ENCODE results near the gene HMG20B.
"Not testable (repeated sequence)": the region's sequence is repeated elsewhere in the genome, so short reads cannot be mapped to it uniquely, and the experiment has no call there.

The HMG20B gene

DNA sequence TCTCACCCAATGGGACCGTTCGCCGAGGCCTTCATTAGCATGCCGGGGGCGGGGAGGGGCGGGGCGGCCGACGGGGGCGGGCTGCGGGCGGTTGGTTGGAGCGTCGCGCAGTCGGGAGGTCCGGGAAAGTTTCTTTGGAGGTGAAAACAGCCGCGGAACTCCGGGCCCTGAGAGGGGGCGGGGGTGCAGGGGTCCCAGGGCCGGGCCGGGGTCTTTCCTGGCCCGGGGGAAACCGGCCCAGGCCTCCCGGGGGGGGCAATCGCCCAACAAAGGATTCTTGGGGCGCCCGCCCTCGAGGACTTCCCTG, at the start of gene HMG20B:
TSS of gene HMG20B (plus strand) at position 90 of the 307 bp plus-strand sequence. CDS start 366 bp downstream, outside the sequence.
- in situ Hi-C loops (cut with HindIII; ENCODE audit: low sequenced_read_pairs): no loop called here

DNA sequence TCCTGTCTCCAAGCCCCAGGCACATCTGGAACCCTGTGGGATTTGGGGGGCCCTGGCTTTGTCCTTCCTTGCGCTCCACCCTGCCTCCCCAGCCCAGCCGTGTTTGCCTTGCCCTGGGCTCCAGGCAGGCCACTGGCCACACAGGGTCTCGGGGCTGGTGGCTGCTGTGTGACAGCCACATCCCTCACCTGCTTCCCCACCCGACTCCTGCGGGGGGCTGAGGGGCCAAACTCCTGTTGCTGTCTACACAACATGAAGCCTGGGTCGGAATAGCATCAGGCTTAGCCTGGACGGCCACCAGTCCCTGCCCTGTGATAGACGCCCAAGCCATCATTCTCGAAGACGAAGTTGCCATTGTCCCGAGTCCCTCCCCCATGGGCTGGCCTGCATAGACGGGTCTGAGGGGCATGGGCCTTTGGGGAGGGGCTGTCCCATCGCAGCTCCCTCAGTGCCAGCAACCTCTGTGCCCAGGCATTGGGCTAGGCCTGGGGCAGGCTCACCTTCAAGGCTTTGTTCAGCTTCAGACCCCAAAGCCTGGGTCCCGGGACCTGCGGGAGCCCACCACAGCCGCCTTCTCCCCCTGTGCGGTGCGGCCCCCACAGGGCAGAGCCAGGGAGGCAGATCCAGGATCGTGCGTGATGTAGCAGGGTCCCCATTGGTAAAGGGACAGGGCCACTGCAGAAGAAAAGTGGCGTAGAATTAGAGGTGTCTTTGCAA, 49.2 kb upstream of the HMG20B start:
- in situ Hi-C loops (cut with HindIII; ENCODE audit: low sequenced_read_pairs): no loop called here

DNA sequence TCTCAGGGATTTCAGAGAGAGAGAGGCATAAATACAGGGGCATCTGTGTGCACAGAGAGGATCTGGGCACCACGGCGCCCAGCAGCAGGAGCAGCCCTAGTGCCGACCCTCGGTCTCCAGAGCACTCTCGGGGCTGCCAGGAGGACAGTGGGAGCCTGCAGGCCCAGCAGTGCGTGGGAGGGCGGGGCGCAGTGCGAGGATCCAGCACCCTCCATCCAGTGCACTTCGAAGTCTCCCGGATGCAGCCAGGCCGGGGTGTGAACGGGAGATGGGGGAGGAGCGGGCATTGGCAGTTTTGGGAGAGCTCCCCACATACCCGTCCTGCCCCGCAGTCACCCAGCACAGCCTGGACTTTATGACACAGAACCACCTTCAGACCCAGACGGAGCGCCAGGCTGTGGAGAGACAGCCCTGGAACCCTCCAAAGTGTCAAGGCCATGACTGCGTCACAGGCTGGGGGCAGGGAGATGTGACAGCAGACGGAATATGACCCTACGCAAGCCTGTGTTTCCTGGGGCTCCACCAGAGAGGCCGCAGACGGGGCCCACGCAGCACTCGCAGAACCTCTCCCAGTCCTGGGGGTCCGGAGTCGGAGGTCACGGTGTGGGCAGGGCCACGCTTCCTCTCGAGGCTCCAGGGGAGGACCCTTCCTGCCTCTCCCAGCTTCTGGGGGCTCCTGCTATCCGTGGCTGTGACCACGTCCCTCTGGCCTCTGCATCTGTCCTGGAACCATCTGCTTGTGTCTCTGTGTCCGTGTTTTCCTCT, 48.5 kb upstream of the HMG20B start:
- in situ Hi-C loops (cut with HindIII; ENCODE audit: low sequenced_read_pairs): no loop called here

DNA sequence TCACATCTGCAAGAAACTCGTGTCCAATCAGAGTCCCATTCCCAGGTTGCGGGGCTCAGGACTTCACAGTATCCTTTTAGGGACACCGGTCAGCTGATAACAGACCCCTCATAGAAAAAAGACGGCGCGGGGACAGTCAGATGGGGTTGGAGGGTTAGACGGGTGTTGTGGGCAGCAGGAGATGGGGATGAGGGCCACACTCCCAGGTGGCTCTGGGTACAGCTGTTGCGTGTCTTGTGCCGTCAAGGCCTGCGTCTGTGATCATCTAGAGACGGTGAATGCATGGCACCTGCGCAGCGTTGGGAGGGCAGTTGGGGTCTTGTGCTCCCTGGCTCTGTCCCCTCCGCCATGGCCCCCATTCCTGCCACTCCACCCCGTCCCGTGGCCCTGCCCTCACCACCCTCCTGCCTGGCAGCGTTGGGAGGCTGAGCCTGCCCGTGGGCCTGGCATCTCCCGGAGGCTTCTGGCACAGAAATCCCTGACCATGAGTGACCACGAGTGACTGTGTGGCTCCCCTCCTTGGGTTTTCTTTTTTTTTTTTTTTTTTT, 47.8 kb upstream of the HMG20B start:
- in situ Hi-C loops (cut with HindIII; ENCODE audit: low sequenced_read_pairs): no loop called here

DNA sequence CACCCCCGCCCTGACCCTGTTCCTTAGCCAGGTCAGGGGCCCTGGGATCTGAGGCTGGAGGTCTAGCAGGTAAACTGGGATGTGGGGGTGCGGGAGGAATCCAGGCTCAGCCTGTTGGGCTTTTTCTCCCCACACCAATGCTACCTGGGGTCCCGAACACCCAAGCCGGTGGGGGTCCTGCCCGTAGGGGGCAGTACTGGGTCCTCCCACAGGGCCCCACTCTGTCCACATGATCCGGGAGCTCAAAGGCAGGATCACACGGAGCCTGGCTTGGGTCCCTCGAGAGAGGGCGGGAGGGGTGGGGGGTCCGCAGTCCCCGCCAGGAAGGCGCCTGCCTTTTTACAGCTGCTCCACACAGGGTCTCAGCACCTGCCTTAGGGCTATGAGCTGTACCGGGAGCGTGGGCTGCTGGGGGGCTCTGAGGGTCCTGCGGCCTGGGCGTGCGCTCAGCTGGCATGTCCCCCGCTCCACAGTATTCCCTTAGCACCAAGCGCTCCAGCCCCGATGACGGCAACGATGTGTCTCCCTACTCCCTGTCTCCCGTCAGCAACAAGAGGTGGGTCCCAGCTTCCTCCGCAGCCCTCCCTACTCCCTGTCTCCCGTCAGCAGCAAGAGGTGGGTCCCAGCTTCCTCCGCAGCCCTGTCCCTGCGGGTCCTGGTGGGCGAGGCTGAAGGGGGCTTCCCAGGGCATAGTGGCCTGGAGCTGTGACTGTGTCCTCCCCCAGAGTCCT, 46.1 kb upstream of the HMG20B start:
- in situ Hi-C loops (cut with HindIII; ENCODE audit: low sequenced_read_pairs): no loop called here

DNA sequence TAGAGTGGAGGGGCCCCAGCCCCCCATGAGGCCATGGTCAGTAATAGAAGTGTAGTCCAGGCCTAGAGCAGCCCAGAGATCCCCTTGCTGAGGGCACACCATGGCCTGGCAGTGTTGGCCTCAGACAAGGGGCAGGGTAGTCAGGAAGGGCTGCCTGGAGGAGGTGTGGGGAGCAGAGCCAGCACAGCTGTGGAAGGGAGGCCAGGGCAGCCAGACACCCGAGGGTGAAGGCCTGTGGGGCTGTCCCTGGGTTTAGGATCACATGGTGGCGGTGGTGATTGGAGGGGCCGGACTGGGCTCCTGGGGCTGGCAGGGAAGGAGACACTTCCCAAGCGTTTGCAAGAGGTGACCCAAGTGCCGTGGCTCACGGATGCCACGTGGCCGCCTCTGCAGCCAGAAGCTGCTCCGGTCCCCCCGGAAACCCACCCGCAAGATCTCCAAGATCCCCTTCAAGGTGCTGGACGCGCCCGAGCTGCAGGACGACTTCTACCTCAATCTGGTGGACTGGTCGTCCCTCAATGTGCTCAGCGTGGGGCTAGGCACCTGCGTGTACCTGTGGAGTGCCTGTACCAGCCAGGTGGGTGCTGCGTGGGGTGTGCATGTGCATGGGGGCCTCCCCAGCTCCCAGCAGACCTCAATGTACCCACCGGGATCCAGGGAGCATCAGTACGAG, 45.4 kb upstream of the HMG20B start:
- in situ Hi-C loops (cut with HindIII; ENCODE audit: low sequenced_read_pairs): no loop called here

DNA sequence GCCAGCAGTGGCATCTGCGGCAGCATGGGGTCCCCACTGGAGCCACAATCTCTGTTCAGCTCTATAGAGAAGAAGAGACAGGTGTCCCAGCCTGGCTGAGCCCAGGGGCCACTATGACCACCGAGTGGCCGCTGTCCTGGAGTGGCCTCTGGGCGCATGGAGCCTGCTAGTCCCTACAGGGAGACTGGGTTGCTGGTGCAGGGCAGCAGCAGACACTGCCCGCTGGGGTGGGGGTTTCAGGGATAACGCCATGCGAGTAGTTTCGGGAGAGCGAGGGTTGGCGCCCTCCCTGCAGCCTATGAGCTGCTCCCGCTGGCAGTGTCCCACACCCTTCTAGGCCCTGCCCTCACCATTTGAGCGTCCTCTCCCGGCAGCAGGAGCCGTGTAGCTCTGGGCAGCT, 44.7 kb upstream of the HMG20B start:
- in situ Hi-C loops (cut with HindIII; ENCODE audit: low sequenced_read_pairs): no loop called here

DNA sequence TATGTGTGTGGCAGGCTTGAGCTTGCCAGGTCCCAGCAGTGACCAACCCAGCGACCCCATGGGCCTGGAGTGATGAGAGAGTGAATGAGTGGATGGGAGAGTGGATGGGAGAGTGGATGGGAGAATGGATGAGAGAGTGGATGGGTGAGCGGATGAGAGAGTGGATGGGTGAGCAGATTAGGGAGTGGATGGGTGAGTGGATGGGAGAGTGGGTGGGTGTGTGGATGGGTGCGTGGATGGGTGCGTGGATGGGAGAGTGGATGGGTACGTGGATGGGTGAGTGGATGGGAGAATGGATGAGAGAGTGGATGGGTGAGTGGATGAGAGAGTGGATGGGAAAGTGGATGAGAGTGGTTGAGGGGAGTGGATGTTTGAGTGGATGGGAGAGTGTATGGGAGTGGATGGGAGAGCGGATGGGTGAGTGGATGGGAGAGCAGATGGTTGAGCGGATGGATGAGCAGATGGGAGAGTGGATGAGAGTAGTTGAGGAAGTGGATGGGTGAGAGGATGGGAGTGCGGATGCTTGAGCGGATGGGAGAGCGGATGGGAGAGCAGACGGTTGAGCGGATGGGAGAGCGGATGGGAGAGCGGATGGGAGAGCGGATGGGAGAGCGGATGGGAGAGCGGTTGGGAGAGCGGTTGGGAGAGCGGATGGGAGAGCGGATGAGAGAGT, 44.1 kb upstream of the HMG20B start:
- in situ Hi-C loops (cut with HindIII; ENCODE audit: low sequenced_read_pairs): no loop called here

DNA sequence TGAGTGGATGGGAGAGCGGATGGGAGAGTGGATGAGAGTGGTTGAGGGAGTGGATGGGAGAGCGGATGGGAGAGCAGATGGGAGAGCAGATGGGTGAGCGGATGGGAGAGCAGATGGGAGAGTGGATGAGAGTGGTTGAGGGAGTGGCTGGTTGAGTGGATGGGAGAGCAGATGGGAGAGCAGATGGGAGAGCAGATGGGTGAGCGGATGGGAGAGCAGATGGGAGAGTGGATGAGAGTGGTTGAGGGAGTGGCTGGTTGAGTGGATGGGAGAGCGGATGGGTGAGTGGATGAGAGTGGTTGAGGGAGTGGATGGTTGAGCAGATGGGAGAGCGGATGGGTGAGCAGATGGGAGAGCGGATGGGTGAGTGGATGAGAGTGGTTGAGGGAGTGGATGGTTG, 43.4 kb upstream of the HMG20B start:
- in situ Hi-C loops (cut with HindIII; ENCODE audit: low sequenced_read_pairs): not testable (repeated sequence)

DNA sequence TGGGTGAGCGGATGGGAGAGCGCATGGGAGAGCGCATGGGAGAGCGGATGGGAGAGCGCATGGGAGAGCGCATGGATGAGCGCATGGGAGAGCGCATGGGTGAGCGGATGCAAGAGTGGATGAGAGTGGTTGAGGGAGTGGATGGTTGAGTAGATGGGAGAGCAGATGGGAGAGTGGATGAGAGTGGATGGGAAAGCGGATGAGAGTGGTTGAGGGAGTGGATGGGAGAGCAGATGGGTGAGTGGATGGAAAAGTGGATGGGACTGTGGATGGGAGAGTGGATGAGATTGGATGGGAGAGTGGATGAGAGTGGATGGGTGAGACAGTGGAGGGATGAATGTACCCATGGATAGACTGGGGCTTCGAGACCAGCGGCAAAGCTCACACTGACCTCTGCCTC, 42.4 kb upstream of the HMG20B start:
- in situ Hi-C loops (cut with HindIII; ENCODE audit: low sequenced_read_pairs): no loop called here

DNA sequence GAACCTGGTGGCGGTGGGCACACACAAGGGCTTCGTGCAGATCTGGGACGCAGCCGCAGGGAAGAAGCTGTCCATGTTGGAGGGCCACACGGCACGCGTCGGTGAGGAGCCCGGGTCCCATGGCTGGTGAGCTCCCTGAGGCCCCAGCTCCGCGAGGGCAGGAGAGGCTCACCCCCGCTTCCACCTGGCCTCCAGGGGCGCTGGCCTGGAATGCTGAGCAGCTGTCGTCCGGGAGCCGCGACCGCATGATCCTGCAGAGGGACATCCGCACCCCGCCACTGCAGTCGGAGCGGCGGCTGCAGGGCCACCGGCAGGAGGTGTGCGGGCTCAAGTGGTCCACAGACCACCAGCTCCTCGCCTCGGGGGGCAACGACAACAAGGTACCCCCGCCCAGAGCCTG, 41.0 kb upstream of the HMG20B start:
- in situ Hi-C loops (cut with HindIII; ENCODE audit: low sequenced_read_pairs): no loop called here

DNA sequence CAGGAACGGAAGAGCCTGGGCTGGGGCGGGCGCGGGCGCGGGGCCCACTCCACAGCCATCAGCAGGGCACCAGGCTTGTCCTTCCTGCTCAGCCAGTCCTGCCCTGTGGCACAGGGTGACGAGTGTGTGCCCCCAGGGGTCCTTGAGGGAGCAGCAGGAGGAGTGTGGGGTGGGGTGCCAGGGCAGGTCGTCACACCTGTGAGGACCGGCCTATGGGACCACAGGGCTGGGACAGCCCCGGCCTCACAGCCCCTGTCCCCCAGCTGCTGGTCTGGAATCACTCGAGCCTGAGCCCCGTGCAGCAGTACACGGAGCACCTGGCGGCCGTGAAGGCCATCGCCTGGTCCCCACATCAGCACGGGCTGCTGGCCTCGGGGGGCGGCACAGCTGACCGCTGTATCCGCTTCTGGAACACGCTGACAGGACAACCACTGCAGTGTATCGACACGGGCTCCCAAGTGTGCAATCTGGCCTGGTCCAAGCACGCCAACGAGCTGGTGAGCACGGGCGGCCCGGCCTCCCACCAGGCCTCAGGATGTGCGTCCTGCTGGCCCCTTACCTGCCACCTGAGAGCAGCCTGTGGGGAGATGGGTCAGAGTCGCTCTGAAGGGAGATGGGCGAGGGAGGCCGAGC, 40.5 kb upstream of the HMG20B start:
- in situ Hi-C loops (cut with HindIII; ENCODE audit: low sequenced_read_pairs): no loop called here

DNA sequence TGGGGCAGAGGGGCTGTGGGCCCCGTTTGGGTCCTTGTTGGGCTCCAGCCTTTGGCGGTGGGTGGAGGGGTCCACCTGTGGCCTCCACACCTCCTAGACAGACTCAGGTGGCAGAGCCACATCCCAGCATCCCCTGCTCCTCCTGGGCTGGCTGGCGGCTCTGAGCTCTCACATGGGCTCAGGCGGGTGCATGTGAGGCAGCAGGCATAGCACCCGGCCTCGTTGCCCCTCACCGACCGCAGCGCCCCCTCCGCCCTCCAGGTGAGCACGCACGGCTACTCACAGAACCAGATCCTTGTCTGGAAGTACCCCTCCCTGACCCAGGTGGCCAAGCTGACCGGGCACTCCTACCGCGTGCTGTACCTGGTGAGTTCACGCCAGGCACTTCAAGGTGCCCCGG, 39.7 kb upstream of the HMG20B start:
- in situ Hi-C loops (cut with HindIII; ENCODE audit: low sequenced_read_pairs): no loop called here

DNA sequence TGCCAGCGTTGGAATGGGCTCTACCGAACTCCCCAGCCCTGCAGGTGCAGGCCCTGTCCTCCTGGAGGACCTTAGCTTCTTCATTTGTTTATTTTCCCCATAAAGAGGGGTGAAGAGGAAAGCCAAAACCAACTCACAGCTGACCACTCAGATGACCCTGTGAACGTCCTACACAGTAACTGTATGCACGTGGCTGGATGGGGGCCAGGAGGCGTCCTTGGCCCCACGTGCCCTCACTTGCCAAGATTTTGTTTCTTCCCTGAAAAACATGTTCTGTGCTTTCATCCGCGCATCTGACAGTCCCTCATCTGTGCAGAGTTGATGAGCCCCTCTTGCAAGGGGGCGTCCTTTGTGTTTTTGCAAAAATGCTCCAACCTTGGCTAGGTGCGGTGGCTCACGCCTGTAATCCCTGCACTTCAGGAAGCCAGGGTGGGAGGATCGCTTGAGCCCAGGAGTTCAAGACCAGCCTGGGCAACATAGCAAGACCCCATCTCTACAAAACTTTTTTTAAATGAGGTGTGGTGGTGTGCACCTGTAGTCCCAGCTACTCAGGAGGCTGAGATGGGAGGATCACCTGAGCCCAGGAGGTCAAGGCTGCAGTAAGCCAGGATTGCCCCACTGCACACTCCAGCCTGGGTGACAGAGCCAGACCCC, 39.1 kb upstream of the HMG20B start:
- in situ Hi-C loops (cut with HindIII; ENCODE audit: low sequenced_read_pairs): no loop called here

DNA sequence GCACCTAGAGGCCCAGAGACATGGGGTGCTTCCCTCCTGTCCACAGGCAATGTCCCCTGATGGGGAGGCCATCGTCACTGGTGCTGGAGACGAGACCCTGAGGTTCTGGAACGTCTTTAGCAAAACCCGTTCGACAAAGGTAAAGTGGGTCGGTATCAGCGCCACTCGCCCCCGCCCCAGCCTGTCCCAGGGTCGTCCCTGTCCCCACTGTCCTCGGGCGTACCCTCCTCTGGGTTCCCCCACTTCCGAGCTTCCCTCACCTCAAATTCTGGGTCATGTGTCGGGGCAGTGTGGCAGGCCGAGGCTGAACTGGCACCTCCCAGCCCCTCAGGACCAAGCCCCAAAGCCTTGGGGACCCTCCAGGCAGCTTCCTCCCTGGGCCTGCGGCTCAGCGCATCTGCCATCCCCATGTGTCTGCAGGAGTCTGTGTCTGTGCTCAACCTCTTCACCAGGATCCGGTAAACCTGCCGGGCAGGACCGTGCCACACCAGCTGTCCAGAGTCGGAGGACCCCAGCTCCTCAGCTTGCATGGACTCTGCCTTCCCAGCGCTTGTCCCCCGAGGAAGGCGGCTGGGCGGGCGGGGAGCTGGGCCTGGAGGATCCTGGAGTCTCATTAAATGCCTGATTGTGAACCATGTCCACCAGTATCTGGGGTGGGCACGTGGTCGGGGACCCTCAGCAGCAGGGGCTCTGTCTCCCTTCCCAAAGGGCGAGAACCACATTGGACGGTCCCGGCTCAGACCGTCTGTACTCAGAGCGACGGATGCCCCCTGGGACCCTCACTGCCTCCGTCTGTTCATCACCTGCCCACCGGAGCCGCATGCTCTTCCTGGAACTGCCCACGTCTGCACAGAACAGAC, 38.1 kb upstream of the HMG20B start:
- in situ Hi-C loops (cut with HindIII; ENCODE audit: low sequenced_read_pairs): no loop called here

DNA sequence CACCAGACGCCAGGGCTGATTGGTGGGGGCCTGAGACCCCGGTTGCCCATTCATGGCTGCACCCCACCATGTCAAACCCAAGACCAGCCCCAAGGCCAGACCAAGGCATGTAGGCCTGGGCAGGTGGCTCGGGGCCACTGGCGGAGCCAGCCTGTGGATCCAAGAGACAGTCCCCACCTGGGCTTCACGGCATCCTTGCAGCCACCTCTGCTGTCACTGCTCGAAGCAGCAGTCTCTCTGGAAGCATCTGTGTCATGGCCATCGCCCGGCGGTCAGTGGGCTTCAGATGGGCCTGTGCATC, 37.6 kb upstream of the HMG20B start:
- in situ Hi-C loops (cut with HindIII; ENCODE audit: low sequenced_read_pairs): no loop called here

DNA sequence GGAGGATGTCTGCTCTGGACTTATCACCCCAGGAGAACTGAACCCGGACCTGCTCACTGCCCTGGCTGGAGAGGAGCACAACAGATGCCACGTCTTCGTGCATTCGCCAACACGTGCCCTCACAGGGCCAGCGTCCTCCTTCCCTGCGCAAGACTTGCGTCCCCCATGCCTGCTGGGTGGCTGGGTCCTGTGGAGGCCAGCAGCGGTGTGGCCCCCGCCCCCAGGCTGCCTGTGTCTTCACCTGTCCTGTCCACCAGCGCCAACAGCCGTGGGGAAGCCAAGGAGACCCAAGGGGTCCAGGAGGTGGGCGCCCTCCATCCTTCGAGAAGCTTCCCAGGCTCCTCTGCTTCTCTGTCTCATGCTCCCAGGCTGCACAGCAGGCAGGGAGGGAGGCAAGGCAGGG, 37.2 kb upstream of the HMG20B start:
- in situ Hi-C loops (cut with HindIII; ENCODE audit: low sequenced_read_pairs): no loop called here

DNA sequence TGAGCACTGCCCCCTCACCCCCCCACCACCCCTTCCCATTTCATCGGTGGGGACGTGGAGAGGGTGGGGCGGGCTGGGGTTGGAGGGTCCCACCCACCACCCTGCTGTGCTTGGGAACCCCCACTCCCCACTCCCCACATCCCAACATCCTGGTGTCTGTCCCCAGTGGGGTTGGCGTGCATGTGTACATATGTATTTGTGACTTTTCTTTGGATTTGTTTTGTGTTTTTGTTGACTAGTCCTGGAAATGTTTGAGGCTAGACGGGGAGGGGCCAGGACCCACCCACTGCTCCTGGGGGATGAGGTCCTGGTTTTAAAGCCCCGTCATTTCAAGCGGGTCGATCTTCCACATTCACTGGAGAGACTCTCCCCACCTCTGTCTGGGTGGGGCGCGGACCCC, 36.8 kb upstream of the HMG20B start:
- in situ Hi-C loops (cut with HindIII; ENCODE audit: low sequenced_read_pairs): no loop called here
